ENCODE results near the gene ATRIP. TPM values are rescaled to one million over a fixed set of nuclear protein-coding genes. Genes with fewer than 3 reads are reported as not detected.

The ATRIP gene
- total RNA-seq, 1 experiment from 2014 or later, result 8.5 TPM

DNA sequence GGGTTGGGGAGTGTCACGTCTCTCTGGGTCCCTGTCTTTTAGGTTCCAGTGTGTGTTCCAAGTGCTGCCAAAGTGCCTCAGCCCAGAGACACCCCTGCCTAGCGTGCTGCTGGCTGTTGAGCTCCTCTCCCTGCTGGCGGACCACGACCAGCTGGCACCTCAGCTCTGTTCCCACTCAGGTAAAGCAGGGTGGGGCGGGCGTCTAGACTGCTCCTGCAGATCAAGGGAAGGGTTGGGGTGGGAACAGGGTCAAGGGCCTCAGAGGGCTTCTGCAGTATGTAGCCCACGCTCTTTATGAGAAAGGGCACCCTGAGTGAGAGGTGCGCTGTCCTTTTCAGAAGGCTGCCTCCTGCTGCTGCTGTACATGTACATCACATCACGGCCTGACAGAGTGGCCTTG, 17.2 kb downstream of the ATRIP start:
- BruUV-seq (replicated peaks), result no TSS peak
- intact Hi-C loops (cut with micrococcal nuclease; ENCODE audit: unreplicated experiment), result no loop called here
- H3K79me2 ChIP-seq (ENCODE audit: low read depth), result peaks cover 20% of the 10 kb centered on the region
- ChIA-PET CTCF (interaction anchor here (0.5 to 0.6 kb wide), 2 partner anchors 18 to 86 kb away, joined by 6 to 10 read pairs; no protein-coding TSS in a partner anchor), POLR2A (ENCODE audit: unreplicated experiment) (interaction anchor here (0.6 kb wide), 2 partner anchors 28 to 557 kb away, joined by 3 read pairs; no protein-coding TSS in a partner anchor)
- no peak overlapping the region for H3K4me2 ChIP-seq
- TF ChIP-seq EZH2 (IDR thresholded peaks at IDR 0.05; ENCODE audit: low read depth), result no peak
- TF ChIP-seq, protein P1, sequence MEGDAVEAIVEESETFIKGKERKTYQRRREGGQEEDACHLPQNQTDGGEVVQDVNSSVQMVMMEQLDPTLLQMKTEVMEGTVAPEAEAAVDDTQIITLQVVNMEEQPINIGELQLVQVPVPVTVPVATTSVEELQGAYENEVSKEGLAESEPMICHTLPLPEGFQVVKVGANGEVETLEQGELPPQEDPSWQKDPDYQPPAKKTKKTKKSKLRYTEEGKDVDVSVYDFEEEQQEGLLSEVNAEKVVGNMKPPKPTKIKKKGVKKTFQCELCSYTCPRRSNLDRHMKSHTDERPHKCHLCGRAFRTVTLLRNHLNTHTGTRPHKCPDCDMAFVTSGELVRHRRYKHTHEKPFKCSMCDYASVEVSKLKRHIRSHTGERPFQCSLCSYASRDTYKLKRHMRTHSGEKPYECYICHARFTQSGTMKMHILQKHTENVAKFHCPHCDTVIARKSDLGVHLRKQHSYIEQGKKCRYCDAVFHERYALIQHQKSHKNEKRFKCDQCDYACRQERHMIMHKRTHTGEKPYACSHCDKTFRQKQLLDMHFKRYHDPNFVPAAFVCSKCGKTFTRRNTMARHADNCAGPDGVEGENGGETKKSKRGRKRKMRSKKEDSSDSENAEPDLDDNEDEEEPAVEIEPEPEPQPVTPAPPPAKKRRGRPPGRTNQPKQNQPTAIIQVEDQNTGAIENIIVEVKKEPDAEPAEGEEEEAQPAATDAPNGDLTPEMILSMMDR (conservative IDR thresholded peaks at IDR 0.05), result no peak
- H2AFZ ChIP-seq, result no peak overlapping the region
- H3K4me1 ChIP-seq (replicated peaks; ENCODE audit: insufficient read depth), result peaks cover 14% of the 10 kb centered on the region
- DNase-seq, result no peak
- no peaks in the 10 kb centered on the region for H4K20me1 ChIP-seq (ENCODE audit: insufficient read depth)
- no peak overlapping the region for H3K27ac ChIP-seq
- no peaks in the 10 kb centered on the region for H3K27me3 ChIP-seq (ENCODE audit: insufficient read depth, low read depth)
- H3K9me2 ChIP-seq (ENCODE audit: insufficient read depth), result no peaks in the 10 kb centered on the region
- no peaks in the 10 kb centered on the region for H3K36me3 ChIP-seq (ENCODE audit: low read depth)
- H3F3A ChIP-seq (ENCODE audit: insufficient read depth, low read depth), result peaks cover 5% of the 10 kb centered on the region; the same call in 1 of the 2 replicates
- no peaks in the 10 kb centered on the region for H3K9me3 ChIP-seq (ENCODE audit: insufficient read depth, low read depth)
- no peak overlapping the region for H3K4me3 ChIP-seq

DNA sequence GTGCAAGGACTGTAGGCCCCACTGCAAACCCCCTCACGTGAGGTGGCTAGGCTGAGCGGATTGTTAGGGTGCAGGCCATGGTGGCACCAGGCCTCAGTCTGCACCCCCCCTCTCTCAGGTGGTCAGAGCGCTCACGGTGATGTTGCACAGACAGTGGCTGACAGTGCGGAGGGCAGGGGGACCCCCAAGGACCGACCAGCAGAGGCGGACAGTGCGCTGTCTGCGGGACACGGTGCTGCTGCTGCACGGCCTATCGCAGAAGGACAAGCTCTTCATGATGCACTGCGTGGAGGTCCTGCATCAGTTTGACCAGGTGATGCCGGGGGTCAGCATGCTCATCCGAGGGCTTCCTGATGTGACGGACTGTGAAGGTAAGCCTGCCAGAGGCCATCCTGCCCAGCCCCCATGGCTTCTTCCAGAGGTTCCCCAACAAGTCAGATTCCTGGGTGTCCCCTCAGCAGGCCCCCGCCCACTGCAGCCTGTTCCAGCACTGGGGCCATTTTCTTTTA, 18.2 kb downstream of the ATRIP start:
- Histone ChIP-seq H2AFZ (no peak overlapping the region), H3K79me2 (ENCODE audit: low read depth) (peaks cover 20% of the 10 kb centered on the region), H4K20me1 (ENCODE audit: insufficient read depth) (no peaks in the 10 kb centered on the region), H3K9me2 (ENCODE audit: insufficient read depth) (no peaks in the 10 kb centered on the region), H3K27me3 (ENCODE audit: insufficient read depth, low read depth) (no peaks in the 10 kb centered on the region), H3K4me2 (peak overlapping the region; percentile 50; the same call in 1 of the 2 replicates), H3K36me3 (ENCODE audit: low read depth) (no peaks in the 10 kb centered on the region), H3F3A (ENCODE audit: insufficient read depth, low read depth) (peaks cover 5% of the 10 kb centered on the region; the same call in 1 of the 2 replicates), H3K27ac (peak overlapping the region; percentile 99), H3K9me3 (ENCODE audit: insufficient read depth, low read depth) (no peaks in the 10 kb centered on the region), H3K4me1 (replicated peaks; ENCODE audit: insufficient read depth) (peaks cover 14% of the 10 kb centered on the region), H3K4me3 (no peak overlapping the region)
- no TSS peak for BruUV-seq (replicated peaks)
- no peak for DNase-seq
- CTCF ChIA-PET, result no interaction called here
- no peak for TF ChIP-seq EZH2 (IDR thresholded peaks at IDR 0.05; ENCODE audit: low read depth)
- TF ChIP-seq, protein P1 (conservative IDR thresholded peaks at IDR 0.05), result no peak
- intact Hi-C loops (cut with micrococcal nuclease; ENCODE audit: unreplicated experiment), result loop anchor here (1.0 to 5.0 kb wide), 7 partner anchors 9 to 221 kb away; partner anchors contain the start of genes COL7A1 and NCKIPSD
- POLR2A ChIA-PET (ENCODE audit: unreplicated experiment), result interaction anchor here (0.5 to 0.7 kb wide), 2 partner anchors 10 to 89 kb away, joined by 3 to 6 read pairs; no protein-coding TSS in a partner anchor

DNA sequence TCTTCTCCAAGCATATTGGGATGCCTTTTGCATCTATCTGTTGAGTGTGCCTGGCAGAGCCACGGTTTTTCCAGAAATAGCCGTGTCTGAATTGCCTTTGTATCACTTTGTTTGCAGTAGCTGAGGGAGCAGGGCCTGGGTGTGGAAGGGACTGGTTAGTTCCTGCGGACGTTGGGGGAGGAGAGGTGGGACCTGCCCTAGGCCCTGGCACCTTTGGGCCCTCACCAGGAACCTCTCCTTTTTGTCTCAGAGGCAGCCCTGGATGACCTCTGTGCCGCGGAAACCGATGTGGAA, 18.6 kb downstream of the ATRIP start:
- Histone ChIP-seq H3K36me3 (ENCODE audit: low read depth) (no peaks in the 10 kb centered on the region), H2AFZ (no peak overlapping the region), H3F3A (ENCODE audit: insufficient read depth, low read depth) (peaks cover 5% of the 10 kb centered on the region; the same call in 1 of the 2 replicates), H3K9me2 (ENCODE audit: insufficient read depth) (no peaks in the 10 kb centered on the region), H3K4me3 (no peak overlapping the region), H3K4me2 (peak overlapping the region; percentile 50), H3K9me3 (ENCODE audit: insufficient read depth, low read depth) (no peaks in the 10 kb centered on the region), H4K20me1 (ENCODE audit: insufficient read depth) (no peaks in the 10 kb centered on the region), H3K4me1 (replicated peaks; ENCODE audit: insufficient read depth) (peaks cover 18% of the 10 kb centered on the region), H3K27ac (peak overlapping the region; percentile 99), H3K79me2 (ENCODE audit: low read depth) (peaks cover 20% of the 10 kb centered on the region), H3K27me3 (ENCODE audit: insufficient read depth, low read depth) (no peaks in the 10 kb centered on the region)
- CTCF ChIA-PET, result interaction anchor here (1.0 kb wide), 1 partner anchor 84 kb away, joined by 3 read pairs; no protein-coding TSS in a partner anchor
- no TSS peak for BruUV-seq (replicated peaks)
- TF ChIP-seq EZH2 (IDR thresholded peaks at IDR 0.05; ENCODE audit: low read depth), result no peak
- TF ChIP-seq, protein P1 (conservative IDR thresholded peaks at IDR 0.05), result no peak
- POLR2A ChIA-PET (ENCODE audit: unreplicated experiment), result interaction anchor here (0.7 kb wide), 1 partner anchor 89 kb away, joined by 3 read pairs; no protein-coding TSS in a partner anchor
- intact Hi-C loops (cut with micrococcal nuclease; ENCODE audit: unreplicated experiment), result loop anchor here (1.0 to 5.0 kb wide), 7 partner anchors 8 to 220 kb away; partner anchors contain the start of genes COL7A1 and NCKIPSD
- DNase-seq, result no peak
